ENCODE data around the gene ATP6V1G2. TPM values are rescaled to one million over a fixed set of nuclear protein-coding genes. Genes with fewer than 3 reads are reported as not detected.
"Not testable (repeated sequence)": the region's sequence is repeated elsewhere in the genome, so short reads cannot be mapped to it uniquely, and the experiment has no call there.

The ATP6V1G2 gene
- total RNA-seq, 2 experiments from 2014 or later = 2.5 TPM

DNA sequence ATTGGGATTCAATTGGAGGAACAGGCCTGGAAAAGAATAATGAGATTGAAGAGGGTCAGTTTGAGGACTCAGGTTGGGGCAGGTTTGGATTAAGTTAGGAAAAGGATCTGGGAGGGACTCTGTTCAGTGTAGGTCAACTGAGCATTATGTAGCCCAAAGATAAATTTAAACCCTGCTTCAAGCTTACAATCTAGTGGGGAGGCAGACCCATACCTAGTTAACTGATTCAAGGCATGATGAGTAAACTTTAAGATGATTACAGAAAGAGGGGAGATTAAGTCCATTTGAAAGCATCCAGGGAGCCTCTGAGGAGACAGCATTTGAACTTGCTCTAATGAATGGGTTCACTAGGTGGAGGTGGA lies 14.3 kb upstream of the ATP6V1G2 start:
- ATAC-seq (no peak), DNase-seq (no peak)
- ChIA-PET POLR2A (interaction anchor here (0.9 to 5.1 kb wide), 7 partner anchors 8 to 55 kb away, joined by 3 to 55 read pairs (median 6); partner anchors contain the start of genes LTA, LTB and TNF), CTCF (interaction anchor here (1.2 to 17.1 kb wide), 11 partner anchors 8 to 54 kb away, joined by 3 to 189 read pairs (median 7); partner anchors contain the start of genes AIF1, LST1, LTB and NCR3)
- H3K4me1 Mint-ChIP-seq (ENCODE audit: low read depth) = peaks cover 65% of the 10 kb centered on the region
- H3K4me3 Mint-ChIP-seq = peak overlapping the region; percentile 65
- H3K27ac Mint-ChIP-seq = peak overlapping the region; percentile 82
- H3K9me3 Mint-ChIP-seq (ENCODE audit: insufficient read depth) = no peaks in the 10 kb centered on the region
- H3K36me3 Mint-ChIP-seq (ENCODE audit: low read depth) = peaks cover 57% of the 10 kb centered on the region
- peaks cover 24% of the 10 kb centered on the region for H3K27me3 Mint-ChIP-seq (ENCODE audit: low read depth)

DNA sequence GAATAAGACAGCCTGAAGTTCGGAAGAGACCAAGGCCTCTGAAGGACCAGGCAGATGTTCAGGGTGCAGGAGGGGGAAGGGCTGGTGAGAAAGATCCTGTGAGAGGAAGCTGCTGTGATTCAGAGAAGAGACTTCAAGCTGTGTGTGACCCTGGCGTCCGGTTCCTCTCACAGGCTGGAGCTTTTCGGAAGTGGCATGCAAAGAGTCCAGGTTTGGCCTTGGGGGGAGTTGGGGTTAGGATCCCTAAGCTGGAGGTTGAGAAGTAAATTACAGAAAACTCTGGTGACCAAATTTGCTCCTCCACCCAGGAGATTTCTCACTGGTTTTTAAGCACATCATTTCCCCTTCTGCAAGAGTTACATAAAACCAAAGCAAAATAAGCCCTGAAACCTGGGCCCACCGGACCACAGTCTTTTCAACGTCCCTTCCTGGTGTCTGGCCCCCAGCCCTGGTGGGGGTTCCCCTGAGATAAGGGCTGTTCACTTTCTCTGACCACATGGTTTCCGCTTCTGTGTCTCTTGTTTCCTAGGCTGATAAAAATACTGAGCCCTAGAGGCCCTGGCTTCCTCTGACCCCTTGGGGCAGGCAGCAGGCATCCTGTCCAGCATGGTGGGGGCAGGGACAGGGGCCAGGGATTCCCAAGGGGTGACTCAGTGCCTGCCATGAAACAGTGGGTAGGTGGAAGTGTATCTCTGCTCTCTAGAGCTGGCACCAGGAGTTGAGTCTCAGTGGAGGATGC lies 13.7 kb upstream of the ATP6V1G2 start:
- peak overlapping the region; percentile 82 for H3K27ac Mint-ChIP-seq
- peak; percentile 75 for DNase-seq
- CTCF ChIA-PET = interaction anchor here (1.2 to 17.1 kb wide), 12 partner anchors 8 to 55 kb away, joined by 3 to 189 read pairs (median 6); partner anchors contain the start of genes AIF1, LST1, LTB and NCR3
- no peaks in the 10 kb centered on the region for H3K9me3 Mint-ChIP-seq (ENCODE audit: insufficient read depth)
- peaks cover 19% of the 10 kb centered on the region for H3K27me3 Mint-ChIP-seq (ENCODE audit: low read depth)
- H3K36me3 Mint-ChIP-seq (ENCODE audit: low read depth) = peaks cover 54% of the 10 kb centered on the region
- peak overlapping the region; percentile 65 for H3K4me3 Mint-ChIP-seq
- POLR2A ChIA-PET = interaction anchor here (0.7 to 5.1 kb wide), 9 partner anchors 8 to 100 kb away, joined by 3 to 55 read pairs (median 5); partner anchors contain the start of genes C6orf47, LTA, LTB and NCR3
- ATAC-seq = peak; percentile 70
- H3K4me1 Mint-ChIP-seq (ENCODE audit: low read depth) = peaks cover 65% of the 10 kb centered on the region

DNA sequence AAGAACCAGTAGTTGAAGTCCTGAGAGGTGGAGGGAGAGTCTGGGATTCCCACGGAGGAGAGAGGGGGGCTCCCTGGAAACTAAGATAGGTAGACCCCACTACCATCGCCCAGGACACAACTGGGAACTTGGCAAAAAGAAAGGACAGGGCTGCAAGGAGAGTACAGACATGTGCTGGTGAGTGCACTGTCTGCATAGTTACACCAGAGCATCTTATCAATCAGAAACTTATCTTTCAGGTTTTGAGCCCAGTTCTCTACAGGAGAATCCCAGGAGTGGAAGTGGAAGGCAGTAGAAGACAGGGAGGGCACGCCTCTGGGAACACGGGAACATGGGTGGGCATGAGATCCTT lies 13.2 kb upstream of the ATP6V1G2 start:
- Mint-ChIP-seq H3K4me3 (peak overlapping the region; percentile 65), H3K27me3 (ENCODE audit: low read depth) (peaks cover 14% of the 10 kb centered on the region), H3K36me3 (ENCODE audit: low read depth) (peaks cover 52% of the 10 kb centered on the region), H3K9me3 (ENCODE audit: insufficient read depth) (no peaks in the 10 kb centered on the region), H3K4me1 (ENCODE audit: low read depth) (peaks cover 69% of the 10 kb centered on the region), H3K27ac (peak overlapping the region; percentile 82)
- ATAC-seq (peak; percentile 38), DNase-seq (no peak)
- ChIA-PET POLR2A (interaction anchor here (0.7 to 5.1 kb wide), 9 partner anchors 8 to 101 kb away, joined by 3 to 55 read pairs (median 5); partner anchors contain the start of genes C6orf47, LTA, LTB and NCR3), CTCF (interaction anchor here (1.3 to 17.1 kb wide), 11 partner anchors 9 to 55 kb away, joined by 3 to 189 read pairs (median 7); partner anchors contain the start of genes AIF1, LST1, LTB and NCR3)

DNA sequence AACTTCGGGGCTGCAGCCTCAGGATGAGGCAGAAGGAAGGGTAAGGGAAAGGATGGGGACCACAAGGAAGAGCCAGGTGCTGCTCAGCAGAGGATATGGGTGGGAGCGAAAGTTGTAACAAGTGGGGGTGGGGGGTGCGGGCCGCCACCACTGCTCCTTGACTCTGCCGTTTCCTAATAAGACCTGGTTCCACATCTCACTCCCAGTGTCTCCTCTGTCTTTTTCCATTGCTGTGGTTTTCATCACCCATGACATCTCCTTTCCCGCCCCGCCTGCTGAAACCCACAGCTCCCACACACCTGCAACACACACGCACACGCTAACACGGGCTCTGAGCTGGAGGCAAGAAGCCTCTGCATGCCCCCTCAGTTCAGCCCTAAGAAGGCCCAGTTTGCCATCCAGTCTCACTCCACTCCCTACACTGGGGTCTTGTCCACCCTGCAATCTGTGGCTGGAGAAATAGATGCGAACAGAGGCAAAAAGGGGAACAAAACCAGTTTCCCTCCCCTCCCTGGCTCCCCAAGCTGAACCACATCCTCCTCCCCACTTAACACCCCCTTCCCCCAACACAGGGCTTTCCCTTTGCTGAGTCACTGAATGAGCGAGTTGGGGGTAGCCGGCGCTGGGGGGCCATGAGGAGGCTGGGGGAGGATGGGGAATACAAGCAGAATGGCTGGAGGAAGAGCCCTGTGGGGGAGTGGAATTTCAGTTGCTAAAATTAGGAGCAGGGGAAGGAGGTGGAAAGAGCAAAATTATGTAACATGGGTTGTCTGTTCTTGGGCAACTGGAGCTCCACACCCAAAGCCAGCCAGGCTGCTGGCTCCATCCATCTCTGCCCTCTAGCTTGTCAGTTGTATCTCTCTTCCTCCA lies 12.5 kb upstream of the ATP6V1G2 start:
- ChIA-PET CTCF (interaction anchor here (1.2 to 17.1 kb wide), 11 partner anchors 8 to 56 kb away, joined by 4 to 189 read pairs (median 6); partner anchors contain the start of genes AIF1, LST1, LTA and LTB), POLR2A (interaction anchor here (1.0 to 5.1 kb wide), 8 partner anchors 8 to 34 kb away, joined by 3 to 55 read pairs (median 8); partner anchors contain the start of genes LTA, LTB, NCR3 and NFKBIL1)
- Mint-ChIP-seq H3K36me3 (ENCODE audit: low read depth) (peaks cover 51% of the 10 kb centered on the region), H3K27me3 (ENCODE audit: low read depth) (peaks cover 12% of the 10 kb centered on the region), H3K4me1 (ENCODE audit: low read depth) (peaks cover 69% of the 10 kb centered on the region), H3K4me3 (peak overlapping the region; percentile 65), H3K27ac (peak overlapping the region; percentile 82), H3K9me3 (ENCODE audit: insufficient read depth) (no peaks in the 10 kb centered on the region)
- peak; percentile 61 for ATAC-seq
- peak; percentile 69 for DNase-seq

DNA sequence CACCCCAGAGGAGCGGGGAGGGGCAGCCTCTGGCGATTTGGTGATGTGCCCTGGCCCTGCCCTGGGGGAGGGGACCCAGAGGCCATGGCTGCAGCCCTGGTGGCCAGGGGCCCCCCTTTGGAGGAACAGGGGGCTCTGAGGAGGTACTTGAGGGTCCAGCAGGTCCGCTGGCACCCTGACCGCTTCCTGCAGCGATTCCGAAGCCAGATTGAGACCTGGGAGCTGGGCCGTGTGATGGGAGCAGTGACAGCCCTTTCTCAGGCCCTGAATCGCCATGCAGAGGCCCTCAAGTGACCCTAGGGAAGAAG lies 11.9 kb upstream of the ATP6V1G2 start:
- peak overlapping the region; percentile 82 for H3K27ac Mint-ChIP-seq
- H3K4me3 Mint-ChIP-seq = peak overlapping the region; percentile 65
- H3K9me3 Mint-ChIP-seq (ENCODE audit: insufficient read depth) = no peaks in the 10 kb centered on the region
- ATAC-seq (no peak), DNase-seq (no peak)
- ChIA-PET POLR2A (interaction anchor here (1.0 to 5.1 kb wide), 6 partner anchors 10 to 35 kb away, joined by 3 to 55 read pairs (median 8); partner anchors contain the start of genes LTA, LTB, NCR3 and NFKBIL1), CTCF (interaction anchor here (1.2 to 17.1 kb wide), 5 partner anchors 10 to 40 kb away, joined by 4 to 189 read pairs (median 6); partner anchors contain the start of genes LTA, LTB, NFKBIL1 and TNF)
- H3K36me3 Mint-ChIP-seq (ENCODE audit: low read depth) = peaks cover 51% of the 10 kb centered on the region
- peaks cover 68% of the 10 kb centered on the region for H3K4me1 Mint-ChIP-seq (ENCODE audit: low read depth)
- peaks cover 9% of the 10 kb centered on the region for H3K27me3 Mint-ChIP-seq (ENCODE audit: low read depth)

DNA sequence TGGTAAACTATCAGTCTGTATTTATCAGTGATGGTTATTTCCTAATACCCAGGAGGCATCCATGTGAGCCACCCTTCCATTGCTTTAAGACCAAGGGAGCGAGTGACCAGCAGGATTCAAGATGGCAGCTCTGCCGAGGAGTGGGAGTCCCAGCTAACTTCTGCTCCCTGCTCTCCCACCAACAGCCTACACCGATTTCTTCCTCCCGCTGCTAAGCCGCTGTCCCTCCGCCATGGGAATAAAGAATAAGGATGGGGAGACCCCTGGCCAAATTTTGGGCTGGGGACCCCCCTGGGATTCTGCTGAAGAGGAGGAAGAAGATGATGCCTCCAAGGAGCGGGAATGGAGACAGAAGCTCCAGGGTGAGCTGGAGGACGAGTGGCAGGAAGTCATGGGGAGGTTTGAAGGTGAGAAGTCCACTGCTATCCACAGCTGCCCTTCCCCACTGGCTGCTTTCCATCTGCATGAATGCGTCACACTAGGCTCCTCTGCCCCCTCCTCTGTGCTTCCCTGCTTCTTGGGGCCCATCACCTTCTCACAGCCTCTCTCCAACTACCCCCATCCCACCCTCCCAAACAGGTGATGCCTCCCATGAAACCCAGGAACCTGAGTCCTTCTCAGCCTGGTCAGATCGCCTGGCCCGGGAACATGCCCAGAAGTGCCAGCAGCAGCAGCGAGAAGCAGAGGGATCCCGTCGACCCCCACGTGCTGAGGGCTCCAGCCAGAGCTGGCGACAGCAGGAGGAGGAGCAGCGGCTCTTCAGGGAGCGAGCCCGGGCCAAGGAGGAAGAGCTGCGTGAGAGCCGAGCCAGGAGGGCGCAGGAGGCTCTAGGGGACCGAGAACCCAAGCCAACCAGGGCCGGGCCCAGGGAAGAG lies 11.3 kb upstream of the ATP6V1G2 start:
- H3K36me3 Mint-ChIP-seq (ENCODE audit: low read depth) = peaks cover 53% of the 10 kb centered on the region
- H3K27me3 Mint-ChIP-seq (ENCODE audit: low read depth) = peaks cover 9% of the 10 kb centered on the region
- no peaks in the 10 kb centered on the region for H3K9me3 Mint-ChIP-seq (ENCODE audit: insufficient read depth)
- no peak overlapping the region for H3K4me3 Mint-ChIP-seq
- ChIA-PET CTCF (interaction anchor here (1.3 to 17.1 kb wide), 5 partner anchors 10 to 40 kb away, joined by 3 to 189 read pairs (median 6); partner anchors contain the start of genes LTA, LTB and TNF), POLR2A (interaction anchor here (0.7 to 5.1 kb wide), 6 partner anchors 10 to 24 kb away, joined by 3 to 55 read pairs (median 8); partner anchors contain the start of genes DDX39B, LTA, LTB and TNF)
- no peak for DNase-seq
- H3K4me1 Mint-ChIP-seq (ENCODE audit: low read depth) = peaks cover 68% of the 10 kb centered on the region
- H3K27ac Mint-ChIP-seq = peak overlapping the region; percentile 75
- no peak for ATAC-seq

DNA sequence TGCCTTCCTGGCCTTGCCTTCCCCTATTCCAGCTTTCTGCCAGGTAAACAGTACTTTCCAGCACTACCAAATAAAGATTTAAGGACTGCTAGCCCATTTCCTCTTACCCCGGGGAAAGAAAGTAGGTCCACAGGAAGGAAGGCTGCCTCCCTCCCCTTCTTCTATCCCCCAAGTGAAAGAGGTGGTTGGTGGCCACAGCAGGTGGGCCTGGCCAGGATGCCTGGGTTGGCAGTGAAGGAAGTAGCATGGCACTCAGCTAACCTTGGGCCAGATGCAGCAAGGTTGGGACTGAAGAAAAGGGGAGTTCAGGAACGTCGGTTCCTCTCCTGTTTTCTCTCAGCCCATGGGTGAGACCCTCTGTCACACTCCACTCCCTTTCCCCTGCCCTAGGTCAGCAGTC lies 9.9 kb upstream of the ATP6V1G2 start:
- peaks cover 69% of the 10 kb centered on the region for H3K4me1 Mint-ChIP-seq (ENCODE audit: low read depth)
- ATAC-seq (no peak), DNase-seq (no peak)
- H3K36me3 Mint-ChIP-seq (ENCODE audit: low read depth) = peaks cover 49% of the 10 kb centered on the region
- ChIA-PET POLR2A (interaction anchor here (0.7 to 5.1 kb wide), 5 partner anchors 10 to 1288 kb away, joined by 3 to 55 read pairs (median 4); partner anchors contain the start of genes ATP6V1G2, DDX39B, LST1 and PSMB8), CTCF (interaction anchor here (1.1 to 17.1 kb wide), 5 partner anchors 9 to 42 kb away, joined by 3 to 189 read pairs (median 5); partner anchors contain the start of genes LTB, NFKBIL1 and TNF)
- peak overlapping the region; percentile 8 for H3K4me3 Mint-ChIP-seq
- peak overlapping the region; percentile 57 for H3K27ac Mint-ChIP-seq
- peaks cover 3% of the 10 kb centered on the region for H3K27me3 Mint-ChIP-seq (ENCODE audit: low read depth)
- no peaks in the 10 kb centered on the region for H3K9me3 Mint-ChIP-seq (ENCODE audit: insufficient read depth)

DNA sequence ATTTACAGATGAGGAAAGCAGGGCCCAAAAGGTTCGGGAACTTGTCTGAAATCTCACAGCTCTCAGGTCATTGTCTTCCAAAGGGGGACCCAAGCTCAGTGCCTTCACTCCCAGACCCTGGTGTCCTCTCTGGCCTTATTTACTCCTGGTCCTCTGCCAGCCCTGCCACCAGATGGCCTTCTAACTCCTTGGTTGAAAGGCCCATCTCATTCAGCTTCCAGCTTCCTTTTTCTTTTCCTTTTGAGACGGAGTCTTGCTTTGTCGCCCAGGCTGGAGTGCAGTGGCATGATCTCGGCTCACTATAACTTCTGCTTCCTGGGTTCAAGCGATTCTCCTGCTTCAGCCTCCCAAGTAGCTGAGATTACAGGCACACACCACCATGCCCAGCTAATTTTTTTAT lies 5.0 kb upstream of the ATP6V1G2 start:
- H3K36me3 Mint-ChIP-seq (ENCODE audit: low read depth) = peaks cover 32% of the 10 kb centered on the region
- H3K27ac Mint-ChIP-seq = peak overlapping the region; percentile 67
- H3K4me3 Mint-ChIP-seq = not testable (repeated sequence)

DNA sequence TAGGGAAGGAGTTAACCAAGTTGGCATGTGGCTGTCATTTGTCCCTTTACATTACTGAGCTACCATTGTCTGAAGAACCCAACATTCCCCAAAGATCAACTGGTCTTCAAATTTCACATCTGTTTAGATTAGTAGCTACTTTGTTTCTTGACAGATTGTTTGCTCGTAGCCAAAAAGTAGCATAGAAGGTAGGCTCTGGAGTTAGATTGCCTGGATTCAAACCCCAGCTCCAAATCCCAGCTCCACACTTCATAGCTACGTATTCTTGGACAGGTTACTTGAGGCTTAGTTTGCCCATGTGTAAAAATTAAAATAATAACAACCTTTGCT lies 2.1 kb upstream of the ATP6V1G2 start:
- DNase-seq (no peak), ATAC-seq (no peak)
- Mint-ChIP-seq H3K4me3 (peak overlapping the region; percentile 84), H3K27ac (peak overlapping the region; percentile 90), H3K27me3 (ENCODE audit: low read depth) (no peaks in the 10 kb centered on the region), H3K9me3 (ENCODE audit: insufficient read depth) (no peaks in the 10 kb centered on the region), H3K36me3 (ENCODE audit: low read depth) (peaks cover 23% of the 10 kb centered on the region), H3K4me1 (ENCODE audit: low read depth) (peaks cover 51% of the 10 kb centered on the region)
- POLR2A ChIA-PET = interaction anchor here (0.6 to 6.3 kb wide), 4 partner anchors 21 to 50 kb away, joined by 3 to 62 read pairs (median 10); partner anchors contain the start of genes LTB and NCR3
- CTCF ChIA-PET = interaction anchor here (0.9 to 16.9 kb wide), 6 partner anchors 12 to 116 kb away, joined by 3 to 676 read pairs (median 4); partner anchors contain the start of genes GPANK1, LST1, LTA and LTB

More for the DNA sequence above, 5.0 kb upstream of the ATP6V1G2 start:
- ATAC-seq; H3K27me3 Mint-ChIP-seq (ENCODE audit: low read depth); H3K9me3 Mint-ChIP-seq (ENCODE audit: insufficient read depth): not testable (repeated sequence)
- H3K4me1 Mint-ChIP-seq (ENCODE audit: low read depth) = peaks cover 54% of the 10 kb centered on the region
- ChIA-PET POLR2A (interaction anchor here (0.6 to 6.3 kb wide), 17 partner anchors 8 to 644 kb away, joined by 3 to 62 read pairs (median 5); partner anchors contain the start of genes BAG6, DDX39B, LST1 and LTB), CTCF (interaction anchor here (0.7 to 16.9 kb wide), 26 partner anchors 8 to 283 kb away, joined by 3 to 676 read pairs (median 4); partner anchors contain the start of genes ABHD16A, AIF1, DDX39B and HSPA1B)
- DNase-seq = peak; percentile 76

Data from activated CD8-positive, alpha-beta T cell treated with anti-CD3 and anti-CD28 coated beads, Interleukin-2, amount 10 ng/mL, durations not matched to agents 7 days and 5 days (primary cell).